OCI-LY1 (cell line): Measurements from ENCODE around the gene MAK.
"Not testable (repeated sequence)": the region's sequence is repeated elsewhere in the genome, so short reads cannot be mapped to it uniquely, and the experiment has no call there.

Experiments used
- H2AFZ ChIP-seq: fragments of 200-600 bp; sonication (generic), shearing (Covaris generic); 2 replicates; pipeline ENCODE4 v1.6.0; 2014; ENCODE audit warnings: antibody characterized with exemption, mild to moderate bottlenecking, low read length
- H3F3A ChIP-seq: fragments of 200-600 bp; sonication (generic), shearing (Covaris generic); 2 replicates; pipeline ENCODE4 v1.6.0; 2014; ENCODE audit warnings: mild to moderate bottlenecking, antibody characterized with exemption, low read length, moderate library complexity; ENCODE audit not compliant: insufficient read depth
- H3K27ac ChIP-seq: fragments of 200-600 bp; sonication (generic); 2 replicates; pipeline ENCODE4 v1.5.1; 2014; ENCODE audit warnings: low read length, mixed run types, mild to moderate bottlenecking, low read depth; ENCODE audit not compliant: poor library complexity, severe bottlenecking
- H3K27me3 ChIP-seq: fragments of 200-600 bp; sonication (generic); 2 replicates; pipeline ENCODE4 v1.6.0; 2014; ENCODE audit warnings: antibody characterized with exemption, mild to moderate bottlenecking, low read length, moderate library complexity; ENCODE audit not compliant: insufficient read depth
- H3K36me3 ChIP-seq: fragments of 200-600 bp; sonication (generic); 2 replicates; pipeline ENCODE4 v1.6.1; 2014; ENCODE audit warnings: mild to moderate bottlenecking, antibody characterized with exemption, low read length, moderate library complexity, mixed read lengths; ENCODE audit not compliant: insufficient read depth
- H3K4me1 ChIP-seq: fragments of 200-600 bp; sonication (generic); 2 replicates; pipeline ENCODE4 v1.5.1; 2014; ENCODE audit warnings: mild to moderate bottlenecking, low read length, moderate library complexity; ENCODE audit not compliant: insufficient read depth, severe bottlenecking
- H3K4me2 ChIP-seq: fragments of 200-600 bp; sonication (generic), shearing (Covaris generic); 2 replicates; pipeline ENCODE4 v1.6.1; 2014; ENCODE audit warnings: low read length
- H3K4me3 ChIP-seq: fragments of 200-600 bp; sonication (generic); 2 replicates; pipeline ENCODE4 v1.5.1; 2014; ENCODE audit warnings: low read length, low read depth, mild to moderate bottlenecking, mixed read lengths; ENCODE audit not compliant: poor library complexity, severe bottlenecking
- H3K79me2 ChIP-seq: fragments of 200-600 bp; shearing (Covaris generic); 2 replicates; pipeline ENCODE4 v1.6.1; 2016; ENCODE audit warnings: mixed run types, low read length, mixed read lengths; ENCODE audit not compliant: insufficient read depth
- H3K9ac ChIP-seq: fragments of 200-600 bp; sonication (generic), shearing (Covaris generic); 2 replicates; pipeline ENCODE4 v1.6.1; 2014; ENCODE audit warnings: mild to moderate bottlenecking, low read length, mixed read lengths
- H3K9me2 ChIP-seq: fragments of 200-600 bp; sonication (generic), shearing (Covaris generic); 2 replicates; pipeline ENCODE4 v1.6.1; 2014; ENCODE audit warnings: low read depth, mild to moderate bottlenecking, low read length, mixed read lengths
- H3K9me3 ChIP-seq: fragments of 200-600 bp; shearing (Covaris generic); 2 replicates; pipeline ENCODE4 v1.6.1; 2014; ENCODE audit warnings: low read length, mixed read lengths
- H4K20me1 ChIP-seq: fragments of 200-600 bp; sonication (generic), shearing (Covaris generic); 2 replicates; pipeline ENCODE4 v1.6.0; 2016; ENCODE audit warnings: mild to moderate bottlenecking, low read length; ENCODE audit not compliant: insufficient read depth
- CTCF ChIP-seq: fragments of 200-600 bp; sonication (generic), shearing (Covaris generic); IDR thresholded peaks from 2 replicates; pipeline ENCODE4 v1.5.1; 2017; ENCODE audit warnings: mild to moderate bottlenecking, antibody characterized with exemption, low read length, moderate library complexity, mixed read lengths
- EZH2 ChIP-seq: fragments of 200-600 bp; sonication (generic), shearing (Covaris generic); IDR thresholded peaks from 2 replicates; pipeline ENCODE4 v1.8.0; 2017; ENCODE audit warnings: borderline replicate concordance, mixed run types, mild to moderate bottlenecking, antibody characterized with exemption, low read length, moderate library complexity, mixed read lengths

MAK gene

DNA sequence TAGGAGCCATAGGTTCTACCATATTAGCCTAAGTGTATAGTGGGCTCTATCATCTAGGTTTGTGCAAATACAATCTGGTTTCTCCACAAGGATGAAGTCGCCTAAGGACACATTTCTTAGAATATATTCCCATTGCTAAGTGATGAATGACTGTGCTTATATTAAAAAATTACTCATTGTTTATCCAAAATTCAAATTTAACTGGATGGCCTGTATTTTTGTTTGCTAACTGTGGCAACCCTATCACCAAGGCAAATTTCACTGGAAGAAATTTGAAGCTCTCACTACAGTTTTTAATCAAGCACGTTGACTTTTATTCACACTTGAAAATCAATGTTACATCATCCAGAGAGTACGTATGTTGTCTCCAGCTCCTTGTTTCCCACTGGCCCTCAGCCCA, 29.6 kb upstream of the MAK start:
- Histone ChIP-seq H3K36me3 (no peaks in the 10 kb centered on the region), H3K9ac (no peak overlapping the region), H2AFZ (no peak overlapping the region), H3K4me1 (no peaks in the 10 kb centered on the region), H3F3A (no peaks in the 10 kb centered on the region), H3K4me3 (no peak overlapping the region), H3K79me2 (no peaks in the 10 kb centered on the region), H3K9me3 (no peaks in the 10 kb centered on the region), H3K4me2 (no peak overlapping the region), H3K27ac (no peak overlapping the region), H4K20me1 (no peaks in the 10 kb centered on the region), H3K27me3 (no peaks in the 10 kb centered on the region), H3K9me2 (no peaks in the 10 kb centered on the region)
- TF ChIP-seq EZH2, result no peak

DNA sequence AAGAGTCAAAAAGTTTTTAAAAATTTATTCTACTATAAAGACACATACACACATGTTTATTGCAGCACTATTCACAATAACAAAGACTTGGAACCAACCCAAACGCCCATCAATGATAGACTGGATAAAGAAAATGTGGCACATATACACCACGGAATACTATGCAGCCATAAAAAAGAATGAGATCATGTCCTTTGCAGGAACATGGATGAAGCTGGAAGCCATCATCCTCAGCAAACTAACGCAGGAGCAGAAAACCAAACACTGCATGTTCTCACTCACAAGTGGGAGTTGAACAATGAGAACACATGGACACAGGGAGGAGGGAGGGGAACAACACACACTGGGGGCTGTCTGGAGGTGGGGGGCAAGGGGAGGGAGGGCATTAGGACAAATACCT, 28.4 kb upstream of the MAK start:
- H3K4me1 ChIP-seq, H3K9me2 ChIP-seq, H3K4me3 ChIP-seq, H3K4me2 ChIP-seq, H3K9me3 ChIP-seq, H3K27ac ChIP-seq, H3K79me2 ChIP-seq, H4K20me1 ChIP-seq, H3F3A ChIP-seq, H3K36me3 ChIP-seq, H2AFZ ChIP-seq, H3K9ac ChIP-seq, H3K27me3 ChIP-seq: not testable (repeated sequence)

DNA sequence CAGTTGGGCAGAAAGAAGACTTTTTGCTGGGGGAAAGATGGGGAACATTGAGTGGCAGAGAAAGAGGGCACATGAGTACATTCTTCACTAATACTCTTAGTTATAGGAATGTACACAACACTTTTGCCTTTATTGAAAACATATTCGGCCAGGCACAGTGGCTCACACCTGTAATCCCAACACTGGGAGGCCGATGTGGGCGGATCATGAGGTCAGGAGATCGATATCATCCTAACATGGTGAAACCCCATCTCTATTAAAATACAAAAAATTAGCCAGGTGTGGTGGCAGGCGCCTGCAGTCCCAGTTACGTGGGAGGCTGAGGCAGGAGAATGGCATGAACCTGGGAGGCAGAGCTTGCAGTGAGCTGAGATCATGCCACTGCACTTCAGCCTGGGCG, 24.7 kb upstream of the MAK start:
- not testable (repeated sequence) for H3K27me3 ChIP-seq, H2AFZ ChIP-seq, H3F3A ChIP-seq, H3K79me2 ChIP-seq, H3K4me3 ChIP-seq, H3K9me2 ChIP-seq, H3K4me1 ChIP-seq, H4K20me1 ChIP-seq, H3K4me2 ChIP-seq, H3K9me3 ChIP-seq, H3K36me3 ChIP-seq, H3K27ac ChIP-seq, H3K9ac ChIP-seq

DNA sequence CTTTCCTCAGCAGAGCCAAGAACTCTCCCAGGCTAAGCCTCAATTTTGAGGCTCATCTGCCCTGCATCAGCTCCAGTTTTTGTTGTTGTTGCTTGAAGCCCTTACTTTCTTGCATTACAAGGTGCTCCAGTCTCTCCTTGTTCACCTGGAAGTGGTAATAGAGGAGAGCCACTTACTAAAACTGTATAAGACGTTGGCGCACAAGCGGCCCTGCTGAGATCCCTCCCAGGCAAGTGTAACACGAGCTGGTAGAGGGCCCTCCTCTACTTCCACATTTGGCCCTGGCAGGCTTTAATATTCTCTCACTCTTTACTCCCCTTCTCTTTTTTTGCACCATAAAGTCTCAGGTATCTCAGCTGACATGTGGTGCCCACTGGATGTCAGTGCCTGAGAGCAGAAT, 24.0 kb upstream of the MAK start:
- no peak overlapping the region for H2AFZ ChIP-seq
- H3K9me2 ChIP-seq, result no peaks in the 10 kb centered on the region
- no peaks in the 10 kb centered on the region for H4K20me1 ChIP-seq
- H3K4me1 ChIP-seq, result no peaks in the 10 kb centered on the region
- H3K27ac ChIP-seq, result no peak overlapping the region
- H3K27me3 ChIP-seq, result no peaks in the 10 kb centered on the region
- no peak overlapping the region for H3K9ac ChIP-seq
- no peaks in the 10 kb centered on the region for H3K79me2 ChIP-seq
- TF ChIP-seq CTCF (no peak), EZH2 (no peak)
- no peaks in the 10 kb centered on the region for H3K9me3 ChIP-seq
- no peaks in the 10 kb centered on the region for H3F3A ChIP-seq
- no peak overlapping the region for H3K4me2 ChIP-seq
- no peaks in the 10 kb centered on the region for H3K36me3 ChIP-seq
- H3K4me3 ChIP-seq, result no peak overlapping the region

GRCh38 chr6:10861086-10861485, 22.7 kb upstream of the MAK start:
- H3K79me2 ChIP-seq, result no peaks in the 10 kb centered on the region
- H3K4me2 ChIP-seq, result no peak overlapping the region
- no peaks in the 10 kb centered on the region for H3K36me3 ChIP-seq
- H3K4me3 ChIP-seq, result no peak overlapping the region
- H3F3A ChIP-seq, result no peaks in the 10 kb centered on the region
- no peaks in the 10 kb centered on the region for H3K4me1 ChIP-seq
- TF ChIP-seq CTCF (no peak), EZH2 (no peak)
- no peaks in the 10 kb centered on the region for H3K9me2 ChIP-seq
- H3K9ac ChIP-seq, result no peak overlapping the region
- H3K27me3 ChIP-seq, result no peaks in the 10 kb centered on the region
- no peak overlapping the region for H3K27ac ChIP-seq
- H4K20me1 ChIP-seq, result no peaks in the 10 kb centered on the region
- no peaks in the 10 kb centered on the region for H3K9me3 ChIP-seq
- H2AFZ ChIP-seq, result no peak overlapping the region
